Activated CD4-positive, alpha-beta T cell treated with anti-CD3 and anti-CD28 coated beads, Interleukin-2, amount 10 ng/mL, durations not matched to agents 24 days and 14 days (primary cell): ENCODE results near the gene CDH4. TPM values are rescaled to one million over a fixed set of nuclear protein-coding genes. Genes with fewer than 3 reads are reported as not detected.
"Not testable (repeated sequence)": the region's sequence is repeated elsewhere in the genome, so short reads cannot be mapped to it uniquely, and the experiment has no call there.

Source experiments
- DNase-seq: peaks from one replicate; pipeline ENCODE4 v3.0.0; 2022
- H3K27ac Mint-ChIP-seq: one replicate; pipeline ENCODE4 v1.8.0; 2022; ENCODE audit warnings: mild to moderate bottlenecking, mixed read lengths
- H3K27me3 Mint-ChIP-seq: one replicate; pipeline ENCODE4 v1.8.0; 2022; ENCODE audit warnings: mixed read lengths
- H3K36me3 Mint-ChIP-seq: one replicate; pipeline ENCODE4 v1.8.0; 2022; ENCODE audit warnings: low read depth, mild to moderate bottlenecking, mixed read lengths
- H3K4me1 Mint-ChIP-seq: one replicate; pipeline ENCODE4 v1.8.0; 2021; ENCODE audit warnings: mixed read lengths
- H3K4me3 Mint-ChIP-seq: one replicate; pipeline ENCODE4 v1.8.0; 2022; ENCODE audit warnings: mild to moderate bottlenecking, moderate library complexity, mixed read lengths
- H3K9me3 Mint-ChIP-seq: one replicate; pipeline ENCODE4 v1.8.0; 2021; ENCODE audit warnings: mixed read lengths
- intact Hi-C: fragments of 100-400 bp; cut with micrococcal nuclease; formaldehyde crosslinking; loops from one replicate; pipeline ENCODE4 v1.15.1; 2023
- total RNA-seq: library from RNA; stranded (reverse); gene quantifications from 2 replicates; pipeline ENCODE4 v1.2.3, GENCODE V29; 2022

Gene CDH4
- total RNA-seq, 1 donor from 2014 or later: not detected

DNA sequence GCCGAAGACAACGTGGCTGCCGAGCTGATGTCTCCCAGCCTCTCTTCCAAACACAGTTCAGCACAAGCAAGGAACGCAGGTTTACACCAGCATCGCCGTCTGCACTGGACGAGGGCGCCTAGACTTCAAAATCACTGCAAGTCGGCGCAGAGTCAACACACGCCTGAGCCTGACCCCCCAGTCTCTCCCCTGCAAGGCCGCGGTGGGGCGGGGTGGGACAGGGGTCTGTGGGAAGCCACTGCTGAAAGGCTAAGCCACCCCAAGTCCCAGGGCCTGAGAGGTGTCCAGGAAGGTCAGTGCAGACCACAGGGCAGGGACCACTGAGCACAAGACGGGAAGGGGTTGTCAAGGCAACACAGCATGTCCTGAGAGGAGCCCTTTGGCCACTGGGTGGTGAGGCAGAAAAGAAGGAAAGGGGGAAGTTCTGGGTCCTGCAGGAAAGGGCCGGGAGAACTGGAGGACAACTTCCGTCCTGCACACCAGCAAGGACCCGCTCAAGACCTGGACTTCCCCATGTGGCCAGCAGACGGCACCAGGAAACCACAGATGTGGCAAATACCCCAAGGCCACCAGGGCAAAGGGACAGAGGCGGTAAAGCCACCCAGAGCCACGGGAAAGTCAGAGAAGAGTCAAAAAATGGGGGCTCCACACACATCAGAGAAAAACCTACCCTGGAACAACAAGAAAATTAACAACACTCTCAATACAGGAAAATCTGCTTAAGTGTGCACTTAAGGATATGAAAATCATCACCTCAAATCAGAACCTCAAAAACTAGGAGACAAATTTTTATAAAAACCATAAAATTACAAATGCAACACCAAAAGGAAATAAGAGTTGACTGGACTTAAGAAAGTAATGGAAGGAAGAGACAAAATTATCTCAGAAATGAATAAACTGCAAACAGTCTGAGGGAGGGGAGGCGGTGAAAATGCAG, 728.9 kb downstream of the CDH4 start:
- no peaks in the 10 kb centered on the region for H3K27me3 Mint-ChIP-seq
- peaks cover 6% of the 10 kb centered on the region for H3K9me3 Mint-ChIP-seq
- H3K36me3 Mint-ChIP-seq: peaks cover 42% of the 10 kb centered on the region
- no peak overlapping the region for H3K4me3 Mint-ChIP-seq
- no peak for DNase-seq
- peak overlapping the region; percentile 72 for H3K27ac Mint-ChIP-seq
- peaks cover 7% of the 10 kb centered on the region for H3K4me1 Mint-ChIP-seq
- intact Hi-C loops: no loop called here

DNA sequence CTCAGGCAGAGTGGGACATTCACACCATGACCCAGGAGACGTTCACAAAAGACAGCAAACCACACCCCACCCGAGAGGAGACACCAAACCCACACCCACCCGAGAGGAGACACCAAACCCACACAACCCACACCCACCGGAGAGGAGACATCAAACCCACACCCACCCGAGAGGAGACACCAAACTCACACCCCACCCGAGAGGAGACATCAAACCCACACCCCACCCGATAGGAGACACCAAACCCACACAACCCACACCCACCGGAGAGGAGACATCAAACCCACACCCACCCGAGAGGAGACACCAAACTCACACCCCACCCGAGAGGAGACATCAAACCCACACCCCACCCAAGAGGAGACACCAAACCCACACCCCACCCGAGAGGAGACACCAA, 729.6 kb downstream of the CDH4 start:
- H3K9me3 Mint-ChIP-seq, H3K27me3 Mint-ChIP-seq, DNase-seq, intact Hi-C loops, H3K4me3 Mint-ChIP-seq, H3K4me1 Mint-ChIP-seq: not testable (repeated sequence)
- Mint-ChIP-seq H3K27ac (peak overlapping the region; percentile 72), H3K36me3 (peaks cover 44% of the 10 kb centered on the region)

DNA sequence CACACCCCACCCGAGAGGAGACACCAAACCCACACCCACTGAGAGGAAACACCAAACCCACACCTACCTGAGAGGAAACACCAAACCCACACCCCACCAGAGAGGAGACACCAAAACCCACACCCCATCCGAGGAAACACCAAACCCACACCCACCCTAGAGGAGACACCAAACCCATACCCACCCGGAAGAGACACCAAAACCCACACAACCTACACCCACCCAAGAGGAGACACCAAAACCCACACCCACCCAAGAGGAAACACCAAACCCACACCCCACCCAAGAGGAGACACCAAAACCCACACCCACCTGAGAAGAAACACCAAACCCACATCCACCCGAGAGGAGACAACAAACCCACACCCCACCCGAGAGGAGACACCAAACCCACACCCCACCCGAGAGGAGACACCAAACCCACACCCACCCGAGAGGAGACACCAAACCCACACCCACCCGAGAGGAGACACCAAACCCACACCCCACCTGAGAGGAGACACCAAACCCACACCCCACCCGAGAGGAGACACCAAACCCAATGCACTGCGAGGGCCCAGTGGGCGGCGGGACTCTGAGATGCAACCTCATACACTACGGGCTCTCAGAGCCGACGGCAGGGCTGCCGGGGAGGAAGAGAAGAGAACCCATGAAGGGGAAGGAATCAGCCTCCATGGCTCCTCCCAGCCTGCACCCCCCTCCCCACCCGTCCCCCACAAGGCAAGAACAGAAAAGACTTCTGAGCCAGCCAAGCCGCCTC, 730.3 kb downstream of the CDH4 start:
- Mint-ChIP-seq H3K36me3 (peaks cover 51% of the 10 kb centered on the region), H3K4me1 (peaks cover 7% of the 10 kb centered on the region), H3K9me3 (peaks cover 13% of the 10 kb centered on the region), H3K27ac (peak overlapping the region; percentile 75), H3K4me3 (no peak overlapping the region), H3K27me3 (no peaks in the 10 kb centered on the region)
- no peak for DNase-seq
- intact Hi-C loops: no loop called here

DNA sequence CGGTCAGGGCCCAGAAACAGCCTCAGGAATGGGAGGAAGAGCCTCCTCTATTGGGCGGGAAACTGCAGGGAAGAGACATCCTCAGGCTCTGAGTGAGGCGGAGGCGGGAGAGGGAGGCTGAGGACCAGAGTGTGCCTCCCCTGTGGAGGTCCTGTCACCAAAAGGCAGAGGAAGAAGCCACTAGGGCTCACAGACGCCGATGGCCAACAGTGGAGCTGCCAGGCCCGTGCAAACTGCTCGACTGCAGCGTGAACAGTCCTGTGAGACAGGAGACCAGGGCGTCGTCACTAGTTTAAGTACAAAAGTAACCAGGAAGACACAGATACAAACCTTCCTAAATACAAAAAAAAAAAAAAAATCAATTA, 730.9 kb downstream of the CDH4 start:
- no peak for DNase-seq
- Mint-ChIP-seq H3K27me3 (no peaks in the 10 kb centered on the region), H3K27ac (no peak overlapping the region), H3K9me3 (peaks cover 14% of the 10 kb centered on the region), H3K4me1 (peaks cover 7% of the 10 kb centered on the region), H3K36me3 (peaks cover 57% of the 10 kb centered on the region), H3K4me3 (no peak overlapping the region)
- intact Hi-C loops: no loop called here

DNA sequence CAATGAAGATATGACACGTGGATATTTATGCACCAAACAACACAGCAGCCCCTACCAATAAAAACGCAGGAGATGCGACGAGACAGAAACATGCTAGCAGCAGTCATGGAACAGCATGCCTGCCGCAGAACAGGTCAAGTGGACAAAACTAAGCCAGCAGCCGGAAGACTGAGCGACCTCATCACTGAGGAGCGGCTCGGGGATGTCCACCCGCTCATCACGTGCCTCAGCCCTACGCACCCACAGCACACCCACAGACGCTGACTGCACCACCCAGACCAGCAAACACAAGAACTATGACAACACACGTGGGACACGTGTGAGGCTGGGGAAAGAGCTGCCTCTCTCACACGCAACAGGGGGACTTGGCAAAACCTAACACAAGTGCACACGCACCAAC, 731.9 kb downstream of the CDH4 start:
- Mint-ChIP-seq H3K36me3 (peaks cover 65% of the 10 kb centered on the region), H3K4me3 (no peak overlapping the region), H3K27me3 (no peaks in the 10 kb centered on the region), H3K27ac (no peak overlapping the region), H3K9me3 (peaks cover 14% of the 10 kb centered on the region), H3K4me1 (peaks cover 7% of the 10 kb centered on the region)
- DNase-seq: no peak
- intact Hi-C loops: no loop called here

DNA sequence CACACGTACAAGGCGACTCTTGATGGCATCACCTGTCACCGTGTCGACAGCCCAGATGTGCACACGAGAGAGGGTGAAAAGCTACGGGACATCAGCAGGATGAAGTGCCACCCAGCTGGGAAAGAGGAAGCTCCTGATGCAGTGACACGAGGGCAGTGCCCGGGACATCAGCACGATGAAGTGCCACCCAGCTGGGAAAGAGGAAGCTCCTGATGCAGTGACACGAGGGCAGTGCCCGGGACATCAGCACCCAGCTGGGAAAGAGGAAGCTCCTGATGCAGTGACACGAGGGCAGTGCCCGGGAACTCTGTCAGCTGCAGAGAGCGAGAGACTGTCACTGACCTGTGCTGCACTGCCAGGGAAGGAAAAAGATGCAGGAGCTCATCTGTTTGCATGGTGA, 732.4 kb downstream of the CDH4 start:
- Mint-ChIP-seq H3K36me3 (peaks cover 68% of the 10 kb centered on the region), H3K9me3 (peaks cover 14% of the 10 kb centered on the region)
- intact Hi-C loops, H3K27ac Mint-ChIP-seq, DNase-seq, H3K27me3 Mint-ChIP-seq, H3K4me1 Mint-ChIP-seq, H3K4me3 Mint-ChIP-seq: not testable (repeated sequence)

DNA sequence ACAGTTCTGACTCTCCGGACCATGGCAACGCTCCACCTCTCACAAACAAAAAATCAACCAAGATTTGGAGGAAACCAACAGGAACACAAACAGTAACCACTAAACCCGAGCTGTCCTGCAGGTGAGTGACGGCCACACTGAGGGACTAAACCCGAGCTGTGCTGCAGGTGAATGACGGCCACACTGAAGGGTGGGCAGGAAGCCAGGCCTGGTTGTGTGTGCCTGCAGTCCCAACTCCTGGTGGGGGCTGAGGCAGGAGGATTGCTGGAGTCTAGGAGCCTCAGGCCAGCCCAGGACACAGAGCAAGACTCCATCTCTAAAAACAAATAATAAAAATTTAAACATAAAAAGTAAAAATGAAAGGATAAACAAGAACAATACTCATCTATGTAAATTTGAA, 733.0 kb downstream of the CDH4 start:
- Mint-ChIP-seq H3K9me3 (peaks cover 14% of the 10 kb centered on the region), H3K36me3 (peaks cover 74% of the 10 kb centered on the region), H3K27me3 (no peaks in the 10 kb centered on the region), H3K4me1 (peaks cover 7% of the 10 kb centered on the region), H3K4me3 (no peak overlapping the region), H3K27ac (no peak overlapping the region)
- intact Hi-C loops: no loop called here
- DNase-seq: no peak

DNA sequence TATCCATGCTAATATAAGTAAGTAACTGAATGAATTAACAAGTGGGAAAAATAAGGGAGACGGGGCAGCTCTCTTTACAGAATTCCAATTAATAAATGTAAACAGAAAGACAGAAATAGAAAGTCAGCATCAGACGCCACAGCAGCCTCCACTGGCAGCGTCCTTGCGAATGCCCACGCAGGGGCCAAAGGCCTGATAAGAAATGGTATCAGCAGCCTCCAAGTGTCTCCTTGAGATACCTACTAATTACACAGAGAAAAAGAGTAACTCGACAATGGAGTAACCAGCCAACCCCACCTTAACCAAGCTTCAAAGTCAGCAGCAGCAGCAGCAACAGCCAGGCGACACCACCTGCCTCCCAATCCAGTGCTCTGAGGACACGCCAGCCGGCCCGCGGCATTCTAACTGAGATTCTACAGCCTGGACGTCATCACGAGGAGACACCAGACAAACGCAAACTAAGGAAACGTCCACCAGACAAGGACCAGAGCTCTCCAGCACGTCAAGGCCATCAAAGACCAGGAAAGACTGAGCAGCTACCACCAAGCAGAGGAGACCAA, 734.8 kb downstream of the CDH4 start:
- H3K9me3 Mint-ChIP-seq: peaks cover 18% of the 10 kb centered on the region
- intact Hi-C loops: no loop called here
- no peak for DNase-seq
- H3K27ac Mint-ChIP-seq: no peak overlapping the region
- peaks cover 77% of the 10 kb centered on the region for H3K36me3 Mint-ChIP-seq
- H3K4me1 Mint-ChIP-seq: peaks cover 3% of the 10 kb centered on the region
- no peaks in the 10 kb centered on the region for H3K27me3 Mint-ChIP-seq
- H3K4me3 Mint-ChIP-seq: no peak overlapping the region

DNA sequence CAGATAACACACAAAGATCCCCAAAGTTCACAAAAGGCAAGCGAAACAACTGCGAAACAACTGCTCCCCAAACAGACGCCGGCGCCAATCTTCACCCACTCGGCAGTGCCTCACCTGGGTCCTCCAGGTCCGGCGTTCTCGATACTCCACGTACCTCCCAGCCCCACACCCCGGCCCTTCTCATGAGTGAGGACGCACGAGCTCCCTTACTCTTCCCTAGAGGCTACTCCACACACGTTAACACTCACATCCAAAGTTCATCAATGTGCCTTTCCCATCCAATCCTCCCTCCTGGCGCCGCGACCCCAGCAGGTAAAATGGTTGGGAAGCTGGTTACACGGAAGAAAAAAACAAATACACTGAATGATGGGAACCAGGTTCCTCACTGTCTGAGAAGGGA, 736.6 kb downstream of the CDH4 start:
- Mint-ChIP-seq H3K9me3 (peaks cover 26% of the 10 kb centered on the region), H3K4me3 (no peak overlapping the region), H3K36me3 (peaks cover 84% of the 10 kb centered on the region), H3K4me1 (no peaks in the 10 kb centered on the region), H3K27ac (no peak overlapping the region), H3K27me3 (no peaks in the 10 kb centered on the region)
- intact Hi-C loops: no loop called here
- no peak for DNase-seq

DNA sequence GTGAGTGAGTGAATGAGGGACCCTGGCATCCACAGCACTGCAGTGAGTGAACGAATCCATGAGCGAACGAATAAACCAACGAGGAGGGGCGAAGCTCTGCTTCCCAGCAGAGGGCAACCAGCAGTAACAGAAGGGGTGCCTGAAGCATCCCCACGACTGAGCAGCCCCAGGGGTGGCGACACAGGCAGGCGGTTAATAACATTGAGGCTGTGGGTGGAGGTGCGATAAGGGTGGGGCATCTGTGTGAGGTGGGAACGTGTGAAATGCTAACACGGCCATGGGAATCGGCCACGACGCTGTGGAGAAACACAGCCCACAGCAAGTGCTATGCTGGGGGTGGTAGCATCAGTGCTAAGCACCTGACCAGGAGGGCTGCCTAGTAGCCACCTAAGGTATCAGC, 737.7 kb downstream of the CDH4 start:
- Mint-ChIP-seq H3K27ac (no peak overlapping the region), H3K9me3 (peaks cover 31% of the 10 kb centered on the region), H3K27me3 (no peaks in the 10 kb centered on the region), H3K4me3 (no peak overlapping the region), H3K36me3 (peaks cover 84% of the 10 kb centered on the region), H3K4me1 (no peaks in the 10 kb centered on the region)
- intact Hi-C loops: no loop called here
- DNase-seq: no peak
